PC-9 (cell line): ENCODE data around the gene ARHGAP45. TPM values are rescaled to one million over a fixed set of nuclear protein-coding genes. Genes with fewer than 3 reads are reported as not detected.

Experiments used
- BruUV-seq: library from RNA; stranded (reverse); fragments of 400-500 nt; replicated peaks from 2 replicates; lab custom pipeline; 2021; lab: Mats Ljungman, UMichigan
- CTCF ChIA-PET: fragments of 300-600 bp; sonication (Branson Sonifier 250); formaldehyde crosslinking; loops from one replicate; lab custom pipeline; 2022; ENCODE audit warnings: antibody characterized with exemption; lab: Charles Lee
- POLR2A ChIA-PET: fragments of 300-600 bp; sonication (Branson Sonifier 250); formaldehyde crosslinking; loops from one replicate; lab custom pipeline; 2022; ENCODE audit warnings: antibody characterized with exemption; ENCODE audit not compliant: unreplicated experiment; lab: Charles Lee
- DNase-seq, 2 experiments: peaks; one replicate each; pipeline versions ENCODE4 v3.0.0 to v3.0.0-alpha.2; 2015 to 2022; ENCODE audit warnings: mixed read lengths in 1 of 2
- H2AFZ ChIP-seq: fragments of 200-600 bp; sonication (generic); 2 replicates; pipeline ENCODE4 v1.8.1; 2017; ENCODE audit warnings: antibody characterized with exemption
- H3F3A ChIP-seq: fragments of 200-600 bp; sonication (generic); 2 replicates; pipeline ENCODE4 v1.8.1; 2017; ENCODE audit warnings: antibody characterized with exemption, mild to moderate bottlenecking, low read depth; ENCODE audit not compliant: insufficient read depth
- H3K27ac ChIP-seq: fragments of 200-600 bp; sonication (generic); 2 replicates; pipeline ENCODE4 v1.6.1; 2016; ENCODE audit warnings: mixed run types
- H3K27me3 ChIP-seq: fragments of 200-600 bp; sonication (generic); 2 replicates; pipeline ENCODE4 v1.6.1; 2016; ENCODE audit warnings: low read depth, mixed run types; ENCODE audit not compliant: insufficient read depth
- H3K36me3 ChIP-seq: fragments of 200-600 bp; sonication (generic); 2 replicates; pipeline ENCODE4 v1.6.1; 2016; ENCODE audit warnings: low read depth, mixed run types
- H3K4me1 ChIP-seq: fragments of 200-600 bp; sonication (generic); replicated peaks from 2 replicates; pipeline ENCODE4 v1.6.1; 2016; ENCODE audit warnings: mixed run types; ENCODE audit not compliant: insufficient read depth
- H3K4me2 ChIP-seq: fragments of 200-600 bp; sonication (generic); 2 replicates; pipeline ENCODE4 v1.6.1; 2017; ENCODE audit warnings: mixed run types
- H3K4me3 ChIP-seq: fragments of 200-600 bp; sonication (generic); 2 replicates; pipeline ENCODE4 v1.6.1; 2016; ENCODE audit warnings: mixed run types
- H3K79me2 ChIP-seq: fragments of 200-600 bp; sonication (generic); 2 replicates; pipeline ENCODE4 v1.6.1; 2017; ENCODE audit warnings: low read depth, mixed run types
- H3K9me2 ChIP-seq: fragments of 200-600 bp; sonication (generic); 2 replicates; pipeline ENCODE4 v1.8.1; 2017; ENCODE audit warnings: mild to moderate bottlenecking; ENCODE audit not compliant: insufficient read depth
- H3K9me3 ChIP-seq: fragments of 200-600 bp; sonication (generic); 2 replicates; pipeline ENCODE4 v1.8.1; 2016; ENCODE audit warnings: low read depth; ENCODE audit not compliant: insufficient read depth
- H4K20me1 ChIP-seq: fragments of 200-600 bp; sonication (generic); 2 replicates; pipeline ENCODE4 v1.8.1; 2017; ENCODE audit not compliant: insufficient read depth
- CTCF ChIP-seq: fragments of 200-600 bp; sonication (generic); conservative IDR thresholded peaks from 2 replicates; pipeline ENCODE4 v1.6.1; 2017; ENCODE audit warnings: mixed run types, antibody characterized with exemption, mild to moderate bottlenecking, moderate library complexity
- EZH2 ChIP-seq: fragments of 200-600 bp; sonication (generic); IDR thresholded peaks from 2 replicates; pipeline ENCODE4 v1.8.0; 2017; ENCODE audit warnings: antibody characterized with exemption, low read depth
- intact Hi-C: fragments of 100-400 bp; cut with micrococcal nuclease; formaldehyde crosslinking; loops from one replicate; pipeline ENCODE4 v1.10.0; 2022; ENCODE audit not compliant: unreplicated experiment
- total RNA-seq: library from RNA; stranded (reverse); gene quantifications from 2 replicates; pipeline ENCODE4 v1.2.3, GENCODE V29; 2021

Gene ARHGAP45
- total RNA-seq, 1 experiment from 2014 or later = 20.2 TPM

GRCh38 chr19:1063909-1064660, 2.9 kb upstream of the ARHGAP45 start:
- Histone ChIP-seq H3K27me3 (no peaks in the 10 kb centered on the region), H3K4me1 (peaks cover 19% of the 10 kb centered on the region), H3K9me2 (no peaks in the 10 kb centered on the region), H3K4me3 (no peak overlapping the region), H3K36me3 (no peaks in the 10 kb centered on the region), H3K79me2 (no peaks in the 10 kb centered on the region), H3F3A (peaks cover 30% of the 10 kb centered on the region), H2AFZ (no peak overlapping the region), H3K27ac (no peak overlapping the region), H3K9me3 (no peaks in the 10 kb centered on the region), H4K20me1 (no peaks in the 10 kb centered on the region), H3K4me2 (no peak overlapping the region; the same call in 1 of the 2 replicates)
- CTCF ChIA-PET = interaction anchor here (0.6 kb wide), 2 partner anchors 13 to 35 kb away, joined by 16 to 18 read pairs; no protein-coding TSS in a partner anchor
- POLR2A ChIA-PET = interaction anchor here (0.6 kb wide), 1 partner anchor 189 kb away, joined by 4 read pairs; no protein-coding TSS in a partner anchor
- no peak for TF ChIP-seq EZH2
- no peak for TF ChIP-seq CTCF
- DNase-seq = no peak
- intact Hi-C loops = no loop called here
- no TSS peak for BruUV-seq

GRCh38 chr19:1064661-1065605, 2.0 kb upstream of the ARHGAP45 start:
- intact Hi-C loops = loop anchor here (5.0 kb wide), 1 partner anchor 37 kb away; the partner anchor contains the start of gene GPX4
- CTCF ChIA-PET = interaction anchor here (0.6 kb wide), 1 partner anchor 34 kb away, joined by 16 read pairs; no protein-coding TSS in a partner anchor
- peak overlapping the region; percentile 57 for H3K27ac ChIP-seq
- no TSS peak for BruUV-seq
- peak overlapping the region; percentile 15; the same call in 1 of the 2 replicates for H3K4me3 ChIP-seq
- DNase-seq = peak in 1 of 2 experiments; percentile 54
- H3K79me2 ChIP-seq = no peaks in the 10 kb centered on the region
- no peak overlapping the region for H2AFZ ChIP-seq
- no peaks in the 10 kb centered on the region for H3K9me2 ChIP-seq
- POLR2A ChIA-PET = interaction anchor here (0.6 kb wide), 5 partner anchors 38 to 188 kb away, joined by 3 to 27 read pairs (median 4); partner anchors contain the start of gene CNN2
- peak overlapping the region; percentile 97 for H3K4me2 ChIP-seq
- H3K9me3 ChIP-seq = no peaks in the 10 kb centered on the region
- peaks cover 19% of the 10 kb centered on the region for H3K4me1 ChIP-seq
- H3F3A ChIP-seq = peaks cover 30% of the 10 kb centered on the region
- no peaks in the 10 kb centered on the region for H3K36me3 ChIP-seq
- no peaks in the 10 kb centered on the region for H3K27me3 ChIP-seq
- no peaks in the 10 kb centered on the region for H4K20me1 ChIP-seq
- TF ChIP-seq CTCF (peak; percentile 62; the same call in 1 of the 2 replicates), EZH2 (no peak)
